Ovary (tissue), 3 donors: ENCODE measurements around the gene KIF1C.
A peak's percentile ranks its signal among the peaks of the same experiment; 100 is the strongest.

Experiments used
- EP300 ChIP-seq: sonication (generic); formaldehyde crosslinking; IDR thresholded peaks from one replicate; pipeline ENCODE4 v1.6.1; 2017; ENCODE audit warnings: antibody characterized with exemption
- POLR2A ChIP-seq: fragments of 450-650 bp; IDR thresholded peaks from one replicate; pipeline ENCODE4 v1.6.1; 2017; ENCODE audit warnings: antibody characterized with exemption, mild to moderate bottlenecking, moderate library complexity
- TF ChIP-seq, protein P1 (sequence below), 3 donors: fragments of 450-650 bp in 2 of 3; fragments of 200-600 bp in 1 of 3; IDR thresholded peaks; one replicate each; pipeline versions ENCODE4 v1.5.1 to v1.8.0; 2016 to 2022; ENCODE audit warnings: antibody characterized with exemption in 3 of 3, mild to moderate bottlenecking in 1 of 3
- donor health status: DM: no; HTN: no; CAD: no.

DNA sequence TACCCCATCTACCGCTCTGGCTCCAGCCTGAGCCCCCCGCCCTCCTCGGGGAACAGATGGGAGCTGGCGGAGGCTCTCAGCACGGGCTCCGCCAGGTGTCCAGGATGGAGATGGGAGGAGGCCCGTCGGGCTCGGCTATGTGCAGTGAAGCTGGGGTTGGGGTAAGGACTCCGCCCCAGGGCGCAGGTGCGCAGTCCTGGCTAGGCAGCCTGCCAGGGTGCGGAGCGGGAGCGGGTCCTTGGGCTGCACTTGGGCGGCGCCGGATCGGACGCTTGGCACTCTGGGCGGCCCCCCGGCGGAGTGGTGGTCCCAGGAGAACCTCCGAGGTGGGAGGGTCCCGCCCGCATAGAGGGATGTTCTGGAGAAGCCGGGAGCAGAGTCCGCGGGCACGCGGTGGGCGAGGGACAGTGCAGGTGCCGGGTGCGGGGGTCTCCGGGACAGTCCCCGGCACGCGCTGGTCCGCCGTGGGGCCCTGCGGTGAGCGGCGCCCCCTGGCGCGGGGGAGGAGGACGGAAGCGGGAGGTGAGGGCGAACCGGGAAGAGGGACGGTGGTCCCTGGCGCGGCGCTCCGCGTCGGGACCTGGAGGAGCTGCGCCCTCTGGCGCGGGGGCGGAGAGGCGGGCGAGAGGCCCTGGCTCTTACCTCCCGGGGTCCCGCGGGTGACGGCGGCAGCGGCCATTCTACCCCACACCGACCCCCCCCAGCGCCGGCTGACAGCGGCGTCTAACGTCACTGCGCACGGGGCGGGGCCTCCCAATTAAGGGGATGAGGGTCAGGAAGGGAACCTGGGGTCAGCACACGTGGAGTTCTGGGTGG lies 10.6 kb upstream of the KIF1C start, which contains the start of gene CAMTA2:
- TF ChIP-seq POLR2A (peak; percentile 72), EP300 (no peak)
- TF ChIP-seq, protein P1, sequence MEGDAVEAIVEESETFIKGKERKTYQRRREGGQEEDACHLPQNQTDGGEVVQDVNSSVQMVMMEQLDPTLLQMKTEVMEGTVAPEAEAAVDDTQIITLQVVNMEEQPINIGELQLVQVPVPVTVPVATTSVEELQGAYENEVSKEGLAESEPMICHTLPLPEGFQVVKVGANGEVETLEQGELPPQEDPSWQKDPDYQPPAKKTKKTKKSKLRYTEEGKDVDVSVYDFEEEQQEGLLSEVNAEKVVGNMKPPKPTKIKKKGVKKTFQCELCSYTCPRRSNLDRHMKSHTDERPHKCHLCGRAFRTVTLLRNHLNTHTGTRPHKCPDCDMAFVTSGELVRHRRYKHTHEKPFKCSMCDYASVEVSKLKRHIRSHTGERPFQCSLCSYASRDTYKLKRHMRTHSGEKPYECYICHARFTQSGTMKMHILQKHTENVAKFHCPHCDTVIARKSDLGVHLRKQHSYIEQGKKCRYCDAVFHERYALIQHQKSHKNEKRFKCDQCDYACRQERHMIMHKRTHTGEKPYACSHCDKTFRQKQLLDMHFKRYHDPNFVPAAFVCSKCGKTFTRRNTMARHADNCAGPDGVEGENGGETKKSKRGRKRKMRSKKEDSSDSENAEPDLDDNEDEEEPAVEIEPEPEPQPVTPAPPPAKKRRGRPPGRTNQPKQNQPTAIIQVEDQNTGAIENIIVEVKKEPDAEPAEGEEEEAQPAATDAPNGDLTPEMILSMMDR (IDR thresholded peaks at IDR 0.05): peak; percentile 50 to 83 (median 79)
